HG03066 (cell line): ENCODE data around the gene RUNX3.
A peak's percentile ranks its signal among the peaks of the same experiment; 100 is the strongest.

Experiments used
- ATAC-seq: cut with Tn5 transposase; IDR thresholded peaks from one replicate; pipeline ENCODE4 v1.9.1; 2021; ENCODE audit warnings: low read depth; ENCODE audit not compliant: unreplicated experiment

The RUNX3 gene

GRCh38 chr1:24931468-24932231 lies 1.6 kb upstream of the RUNX3 start:
- ATAC-seq = no peak

- no peak for ATAC-seq
Measured at GRCh38 chr1:24931146-24931467, 1.0 kb upstream of the RUNX3 start.

GRCh38 chr1:24929398-24930259 lies 447 bp downstream of the RUNX3 start:
- peak; percentile 11 for ATAC-seq

GRCh38 chr1:24928689-24929397 lies 1.2 kb downstream of the RUNX3 start:
- no peak for ATAC-seq

GRCh38 chr1:24927988-24928688 lies 1.9 kb downstream of the RUNX3 start:
- no peak for ATAC-seq

- no peak for ATAC-seq
Measured at GRCh38 chr1:24927473-24927872, 2.6 kb downstream of the RUNX3 start.

GRCh38 chr1:24926563-24927249 lies 3.4 kb downstream of the RUNX3 start:
- no peak for ATAC-seq

- ATAC-seq = no peak
Measured at GRCh38 chr1:24925963-24926362, 4.1 kb downstream of the RUNX3 start.

- no peak for ATAC-seq
Measured at GRCh38 chr1:24925082-24925779, 4.8 kb downstream of the RUNX3 start.

- no peak for ATAC-seq
Measured at GRCh38 chr1:24923485-24924113, 6.5 kb downstream of the RUNX3 start.

- ATAC-seq = no peak
Measured at GRCh38 chr1:24921938-24922662, 8.0 kb downstream of the RUNX3 start.

- ATAC-seq = no peak
Measured at GRCh38 chr1:24921412-24921811, 8.7 kb downstream of the RUNX3 start.

GRCh38 chr1:24920533-24920925 lies 9.5 kb downstream of the RUNX3 start:
- no peak for ATAC-seq

GRCh38 chr1:24919791-24920532 lies 10.1 kb downstream of the RUNX3 start:
- no peak for ATAC-seq

GRCh38 chr1:24918995-24919605 lies 11.0 kb downstream of the RUNX3 start:
- ATAC-seq = no peak

- no peak for ATAC-seq
Measured at GRCh38 chr1:24918370-24918769, 11.7 kb downstream of the RUNX3 start.

GRCh38 chr1:24917327-24918074 lies 12.6 kb downstream of the RUNX3 start:
- no peak for ATAC-seq
